IMR-90 (cell line): ENCODE data around the gene VARS2. TPM values are rescaled to one million over a fixed set of nuclear protein-coding genes. Genes with fewer than 3 reads are reported as not detected.

Experiments used
- ATAC-seq: fragments of 200-7000 bp; cut with Tn5 transposase; 2 replicates; pipeline ENCODE4 v1.9.1; 2020; ENCODE audit warnings: low read depth, mild to moderate bottlenecking, moderate library complexity
- BruUV-seq: library from RNA; stranded (reverse); fragments of 400-500 nt; replicated peaks from 2 replicates; lab custom pipeline; 2021; lab: Mats Ljungman, UMichigan
- CTCF ChIA-PET: fragments of 300-600 bp; formaldehyde crosslinking; extraction: SDS; loops from one replicate; lab custom pipeline; 2021; ENCODE audit warnings: antibody characterized with exemption; lab: Yijun Ruan, JAX
- POLR2A ChIA-PET: fragments of 300-600 bp; sonication (Branson Sonifier 250); formaldehyde crosslinking; loops from one replicate; lab custom pipeline; 2022; ENCODE audit warnings: antibody characterized with exemption; ENCODE audit not compliant: unreplicated experiment; lab: Charles Lee
- DNase-seq: peaks from one replicate; pipeline ENCODE4 v3.0.0; 2013
- H2AFZ ChIP-seq: replicated peaks from 2 replicates; pipeline ENCODE3; 2013; ENCODE audit warnings: low read length, mild to moderate bottlenecking; ENCODE audit not compliant: poor library complexity
- H2AK5ac ChIP-seq: 2 replicates; pipeline ENCODE4 v1.6.1; 2013; ENCODE audit warnings: low read depth, low read length, inconsistent platforms
- H2AK9ac ChIP-seq: replicated peaks from 2 replicates; pipeline ENCODE3; 2013; ENCODE audit warnings: mild to moderate bottlenecking, low read depth, low read length, moderate library complexity; ENCODE audit not compliant: poor library complexity
- H2BK120ac ChIP-seq: 2 replicates; pipeline ENCODE4 v1.6.1; 2013; ENCODE audit warnings: low read depth, low read length, inconsistent platforms
- H2BK15ac ChIP-seq: 3 replicates; pipeline ENCODE4 v1.6.1; 2013; ENCODE audit warnings: low read depth, low read length, inconsistent platforms
- H2BK20ac ChIP-seq: 2 replicates; pipeline ENCODE4 v1.6.1; 2013; ENCODE audit warnings: low read depth, mild to moderate bottlenecking, inconsistent platforms, low read length, moderate library complexity
- H2BK5ac ChIP-seq: 2 replicates; pipeline ENCODE4 v1.6.1; 2013; ENCODE audit warnings: mild to moderate bottlenecking, low read depth, low read length, inconsistent platforms; ENCODE audit not compliant: poor library complexity, severe bottlenecking
- H3K14ac ChIP-seq: replicated peaks from 2 replicates; pipeline ENCODE4 v1.6.1; 2013; ENCODE audit warnings: low read depth, low read length, inconsistent platforms
- H3K18ac ChIP-seq: 2 replicates; pipeline ENCODE4 v1.6.1; 2013; ENCODE audit warnings: low read depth, low read length, control low read depth
- H3K23ac ChIP-seq: 2 replicates; pipeline ENCODE4 v1.6.1; 2013; ENCODE audit warnings: low read depth, low read length, inconsistent platforms
- H3K27ac ChIP-seq: 2 replicates; pipeline ENCODE4 v1.5.1; 2013; ENCODE audit warnings: mild to moderate bottlenecking, control low read depth, low read length; ENCODE audit not compliant: insufficient read depth
- H3K27me3 ChIP-seq: 2 replicates; pipeline ENCODE4 v1.6.1; 2013; ENCODE audit warnings: low read length; ENCODE audit not compliant: control insufficient read depth, insufficient read depth
- H3K36me3 ChIP-seq: 2 replicates; pipeline ENCODE4 v1.6.1; 2013; ENCODE audit warnings: low read length, mixed read lengths; ENCODE audit not compliant: control insufficient read depth, insufficient read depth
- H3K4ac ChIP-seq: 2 replicates; pipeline ENCODE4 v1.6.1; 2013; ENCODE audit warnings: low read depth, low read length, inconsistent platforms
- H3K4me1 ChIP-seq: 2 replicates; pipeline ENCODE4 v1.6.1; 2013; ENCODE audit warnings: low read length, mixed read lengths; ENCODE audit not compliant: control insufficient read depth, insufficient read depth
- H3K4me2 ChIP-seq: 2 replicates; pipeline ENCODE4 v1.6.1; 2013; ENCODE audit warnings: low read depth, mild to moderate bottlenecking, control low read depth, low read length, moderate library complexity
- H3K4me3 ChIP-seq: 2 replicates; pipeline ENCODE4 v1.5.1; 2013; ENCODE audit warnings: low read depth, mild to moderate bottlenecking, control low read depth, low read length, moderate library complexity; ENCODE audit not compliant: insufficient read depth
- H3K56ac ChIP-seq: 2 replicates; pipeline ENCODE4 v1.6.1; 2013; ENCODE audit warnings: low read length, inconsistent platforms; ENCODE audit not compliant: insufficient read depth; ENCODE audit errors: extremely low read depth
- H3K79me1 ChIP-seq, 2 experiments: 2 replicates each; pipeline ENCODE4 v1.6.1; 2013; ENCODE audit warnings: low read length in 2 of 2, inconsistent platforms in 1 of 2, low read depth in 1 of 2
- H3K9ac ChIP-seq: 2 replicates; pipeline ENCODE4 v1.6.1; 2013; ENCODE audit warnings: low read depth, low read length, control low read depth
- H3K9me1 ChIP-seq: 2 replicates; pipeline ENCODE4 v1.6.1; 2013; ENCODE audit warnings: low read length, inconsistent platforms; ENCODE audit not compliant: insufficient read depth
- H3K9me3 ChIP-seq: 2 replicates; pipeline ENCODE4 v1.6.1; 2013; ENCODE audit warnings: low read length; ENCODE audit not compliant: control insufficient read depth, insufficient read depth
- H4K20me1 ChIP-seq: 2 replicates; pipeline ENCODE4 v1.6.1; 2013; ENCODE audit warnings: low read length, inconsistent platforms; ENCODE audit not compliant: insufficient read depth
- H4K5ac ChIP-seq: 2 replicates; pipeline ENCODE4 v1.6.1; 2013; ENCODE audit warnings: mild to moderate bottlenecking, low read depth, low read length, control low read depth
- H4K8ac ChIP-seq, 2 experiments: 2 replicates each; pipeline ENCODE4 v1.6.1; 2013; ENCODE audit warnings: low read depth in 2 of 2, low read length in 2 of 2, control low read depth in 1 of 2, inconsistent platforms in 1 of 2
- H4K91ac ChIP-seq: 2 replicates; pipeline ENCODE4 v1.6.1; 2013; ENCODE audit warnings: low read depth, low read length, inconsistent platforms; ENCODE audit not compliant: insufficient read depth
- MAZ ChIP-seq: IDR thresholded peaks from 2 replicates; pipeline ENCODE4 v1.6.1; 2012; ENCODE audit warnings: low read depth, mild to moderate bottlenecking, low read length, improper control_type of control experiment, moderate library complexity, borderline replicate concordance
- NFE2L2 ChIP-seq: fragments of 150-350 bp; IDR thresholded peaks from 2 replicates; pipeline ENCODE4 v1.6.1; 2016; ENCODE audit warnings: low read depth, mild to moderate bottlenecking, low read length
- RCOR1 ChIP-seq: IDR thresholded peaks from 2 replicates; pipeline ENCODE4 v1.6.1; 2012; ENCODE audit warnings: mild to moderate bottlenecking, low read length, improper control_type of control experiment; ENCODE audit not compliant: insufficient replicate concordance
- dilution Hi-C: fragments of 300-500 bp; cut with HindIII; formaldehyde crosslinking; loops from one replicate; pipeline ENCODE4 v1.14.3; 2018; ENCODE audit warnings: low sequenced_read_pairs; ENCODE audit not compliant: unreplicated experiment
- in situ Hi-C: fragments of 300-500 bp; cut with MboI; formaldehyde crosslinking; loops from 3 replicates; pipeline ENCODE4 v1.14.3; 2019; ENCODE audit warnings: low sequenced_read_pairs, inconsistent platforms, mixed read lengths
- intact Hi-C: fragments of 100-400 bp; cut with micrococcal nuclease; formaldehyde crosslinking; loops from 2 replicates; pipeline ENCODE4 v1.10.0; 2022
- polyA plus RNA-seq, 3 experiments: library from polyadenylated mRNA; depleted of rRNA; stranded (reverse); fragments of >200 nt; gene quantifications; 2 replicates each; pipeline ENCODE4 v1.2.3, GENCODE V29; 2012; ENCODE audit warnings: low replicate concordance in 1 of 3
- total RNA-seq: library from RNA; depleted of rRNA; stranded (reverse); fragments of >200 nt; gene quantifications from 2 replicates; pipeline ENCODE4 v1.2.3, GENCODE V29; 2012
- TF ChIP-seq, protein P1 (sequence below): fragments of 150-350 bp; IDR thresholded peaks from 2 replicates; pipeline ENCODE4 v1.6.1; 2017; ENCODE audit warnings: mild to moderate bottlenecking, antibody characterized with exemption, low read length, low read depth

VARS2 gene
- total and polyA plus RNA-seq, 2 of the 4 experiments (the other 2 are of a cell fraction) = 7.2 to 14.0 TPM

DNA sequence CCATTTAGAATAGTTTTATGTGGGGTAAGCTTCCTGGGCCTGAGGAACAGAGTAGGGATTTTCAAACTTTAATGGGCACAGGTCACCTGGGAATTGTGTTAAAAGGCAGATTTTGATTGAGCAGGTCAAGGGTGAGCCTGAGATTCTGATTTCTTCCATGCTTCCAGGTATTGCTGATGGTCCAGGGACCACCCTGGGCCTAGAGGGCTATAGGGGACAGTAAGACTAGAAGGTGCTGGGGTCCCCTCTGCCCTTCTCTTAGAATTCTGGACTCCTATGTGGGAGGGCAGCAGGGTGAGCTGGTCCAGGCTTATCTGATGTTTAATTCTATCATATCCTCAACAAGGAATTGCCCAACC lies 27.2 kb upstream of the VARS2 start:
- in situ Hi-C loops (no loop called here), dilution Hi-C loops (no loop called here)

More for the DNA sequence above, 27.2 kb upstream of the VARS2 start:
- peaks cover 42% of the 10 kb centered on the region for H3K4me1 ChIP-seq
- H4K91ac ChIP-seq = no peak overlapping the region
- no peak overlapping the region for H3K56ac ChIP-seq
- H3K36me3 ChIP-seq = peaks cover 24% of the 10 kb centered on the region
- H3K4me2 ChIP-seq = no peak overlapping the region; the same call in 1 of the 2 replicates
- intact Hi-C loops = no loop called here
- H2BK5ac ChIP-seq = peak overlapping the region; percentile 56
- no peak for DNase-seq
- ChIA-PET POLR2A (interaction anchor here (0.5 kb wide), 1 partner anchor 168 kb away, joined by 5 read pairs; no protein-coding TSS in a partner anchor), CTCF (no interaction called here)
- H2AFZ ChIP-seq = no peak overlapping the region
- H2BK20ac ChIP-seq = peak overlapping the region; percentile 41; the same call in 1 of the 2 replicates
- ATAC-seq = no peak
- H3K18ac ChIP-seq = no peak overlapping the region; the same call in 1 of the 2 replicates
- H3K79me1 ChIP-seq = peaks cover 25 to 57% of the 10 kb centered on the region in 2 experiments
- peak overlapping the region; percentile 46; the same call in 2 of the 3 replicates for H2BK15ac ChIP-seq
- H3K9ac ChIP-seq = no peak overlapping the region
- H4K8ac ChIP-seq = peak overlapping the region; percentile 12 to 64; a peak in 3 of 4 replicates
- peaks cover 9% of the 10 kb centered on the region; the same call in 1 of the 2 replicates for H3K9me1 ChIP-seq
- no peak overlapping the region for H3K27ac ChIP-seq
- peak overlapping the region; percentile 8; the same call in 1 of the 2 replicates for H2AK5ac ChIP-seq
- 0 out of 2 replicates have a peak overlapping the region, but pooled peaks have one; percentile 60 for H3K23ac ChIP-seq
- H3K4ac ChIP-seq = peak overlapping the region; percentile 87
- TF ChIP-seq MAZ (no peak), NFE2L2 (no peak), RCOR1 (no peak)
- TF ChIP-seq, protein P1, sequence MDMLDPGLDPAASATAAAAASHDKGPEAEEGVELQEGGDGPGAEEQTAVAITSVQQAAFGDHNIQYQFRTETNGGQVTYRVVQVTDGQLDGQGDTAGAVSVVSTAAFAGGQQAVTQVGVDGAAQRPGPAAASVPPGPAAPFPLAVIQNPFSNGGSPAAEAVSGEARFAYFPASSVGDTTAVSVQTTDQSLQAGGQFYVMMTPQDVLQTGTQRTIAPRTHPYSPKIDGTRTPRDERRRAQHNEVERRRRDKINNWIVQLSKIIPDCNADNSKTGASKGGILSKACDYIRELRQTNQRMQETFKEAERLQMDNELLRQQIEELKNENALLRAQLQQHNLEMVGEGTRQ = no peak
- H3K27me3 ChIP-seq = no peaks in the 10 kb centered on the region
- peak overlapping the region; percentile 75 for H3K14ac ChIP-seq
- no peaks in the 10 kb centered on the region for H3K9me3 ChIP-seq
- H4K20me1 ChIP-seq = no peaks in the 10 kb centered on the region; the same call in 1 of the 2 replicates
- peak overlapping the region; percentile 71; the same call in 1 of the 2 replicates for H2BK120ac ChIP-seq
- BruUV-seq = no TSS peak
- H2AK9ac ChIP-seq = no peak overlapping the region
- no peak overlapping the region for H3K4me3 ChIP-seq
- no peak overlapping the region for H4K5ac ChIP-seq
